ENCODE data around the gene MRPL53. TPM values are rescaled to one million over a fixed set of nuclear protein-coding genes. Genes with fewer than 3 reads are reported as not detected.

The MRPL53 gene
- total and polyA plus RNA-seq, 10 donors: 13.0 to 86.7 (median 67.3) TPM

GRCh38 chr2:74428675-74429074, 43.8 kb downstream of the MRPL53 start:
- H3K9me3 ChIP-seq: no peaks in the 10 kb centered on the region
- TF ChIP-seq CTCF (IDR thresholded peaks at IDR 0.05 in 8 of 11, conservative IDR thresholded peaks at IDR 0.05 in 3 of 11) (no peak), POLR2A (IDR thresholded peaks at IDR 0.05) (no peak), POLR2AphosphoS5 (IDR thresholded peaks at IDR 0.05) (no peak)
- WGBS, 5 donors: 89 to 95% (median 92%) methylated on average over 5 of the region's 5 CpGs
- peak; percentile 51 for DNase-seq
- no peak overlapping the region for H3K27ac ChIP-seq
- H3K27me3 ChIP-seq (replicated peaks in 1 of 7): no peaks in the 10 kb centered on the region
- H3K36me3 ChIP-seq: peaks cover 0 to 61% (median 15%) of the 10 kb centered on the region in 6 donors
- peaks cover 0 to 17% (median 3%) of the 10 kb centered on the region in 6 donors for H3K4me1 ChIP-seq
- intact Hi-C loops (cut with DNase I; ENCODE audit: low total_unique reads): no loop called here
- no peak overlapping the region for H3K4me3 ChIP-seq

GRCh38 chr2:74427551-74427950, 44.9 kb downstream of the MRPL53 start:
- H3K4me3 ChIP-seq: no peak overlapping the region
- TF ChIP-seq CTCF (IDR thresholded peaks at IDR 0.05 in 8 of 11, conservative IDR thresholded peaks at IDR 0.05 in 3 of 11) (no peak), POLR2AphosphoS5 (IDR thresholded peaks at IDR 0.05) (no peak), POLR2A (IDR thresholded peaks at IDR 0.05) (no peak)
- no peaks in the 10 kb centered on the region for H3K9me3 ChIP-seq
- H3K27me3 ChIP-seq (replicated peaks in 1 of 7): no peaks in the 10 kb centered on the region
- peaks cover 0 to 17% (median 3%) of the 10 kb centered on the region in 6 donors for H3K4me1 ChIP-seq
- DNase-seq: peak; percentile 53
- H3K27ac ChIP-seq: no peak overlapping the region
- WGBS, 5 donors: 84 to 95% (median 89%) methylated on average over 3 of the region's 3 CpGs
- peaks cover 0 to 61% (median 15%) of the 10 kb centered on the region in 6 donors for H3K36me3 ChIP-seq
- intact Hi-C loops (cut with DNase I; ENCODE audit: low total_unique reads): no loop called here

GRCh38 chr2:74426181-74426758, 46.2 kb downstream of the MRPL53 start:
- WGBS, 5 donors: 87 to 92% (median 91%) methylated on average over 7 to 14 of the region's 14 CpGs
- peaks cover 0 to 61% (median 15%) of the 10 kb centered on the region in 6 donors for H3K36me3 ChIP-seq
- DNase-seq: peak; percentile 69

More at GRCh38 chr2:74426181-74426758, 46.2 kb downstream of the MRPL53 start:
- intact Hi-C loops (cut with DNase I; ENCODE audit: low total_unique reads): no loop called here
- Histone ChIP-seq H3K9me3 (no peaks in the 10 kb centered on the region), H3K27me3 (replicated peaks in 1 of 7) (no peaks in the 10 kb centered on the region), H3K27ac (peak overlapping the region in 5 of 8 donors; percentile 4 to 64 (median 39)), H3K4me3 (no peak overlapping the region), H3K4me1 (peaks cover 0 to 28% (median 11%) of the 10 kb centered on the region in 6 donors)
- TF ChIP-seq POLR2AphosphoS5 (IDR thresholded peaks at IDR 0.05) (peak in 1 of 3 donors; percentile 8), CTCF (IDR thresholded peaks at IDR 0.05 in 8 of 11, conservative IDR thresholded peaks at IDR 0.05 in 3 of 11) (no peak)

Data from spleen (tissue), 11 donors.